K562 (cell line): ENCODE measurements around the gene TRAF3IP1. TPM values are rescaled to one million over a fixed set of nuclear protein-coding genes. Genes with fewer than 3 reads are reported as not detected.

Experiments used
- ATAC-seq: fragments of 200-7000 bp; cut with Tn5 transposase; 3 replicates; pipeline ENCODE4 v1.9.1; 2020; ENCODE audit warnings: moderate library complexity
- BruUV-seq: library from RNA; stranded (reverse); fragments of 400-500 nt; replicated peaks from 2 replicates; lab custom pipeline; 2021; lab: Mats Ljungman, UMichigan
- CTCF ChIA-PET: fragments of 300-600 bp; formaldehyde crosslinking; extraction: SDS; loops from one replicate; lab custom pipeline; 2021; ENCODE audit warnings: low intra/inter-chr PET ratio; lab: Yijun Ruan, JAX
- POLR2A ChIA-PET: fragments of 300-600, 350-650 bp; sonication (Branson Sonifier 250); formaldehyde crosslinking; extraction: SDS; loops from one replicate; lab custom pipeline; 2021; ENCODE audit warnings: antibody characterized with exemption, inconsistent platforms; lab: Yijun Ruan, JAX
- DNase-seq, 4 experiments: peaks; one replicate each; pipeline versions ENCODE4 v3.0.0 to v3.0.0-alpha.2; 2011 to 2018; ENCODE audit warnings: low spot score in 3 of 4, mixed read lengths in 3 of 4; ENCODE audit errors: extremely low read depth in 1 of 4
- FAIRE-seq: peaks from 2 replicates; lab custom pipeline; 2011; peaks lifted over from hg19 to GRCh38; lab: Jason Lieb, UNC
- H2AFZ ChIP-seq: 2 replicates; pipeline ENCODE4 v1.6.0; 2011; ENCODE audit warnings: low read depth, low read length, control low read depth, inconsistent platforms
- H3K27ac ChIP-seq: fragments of 200-600 bp; 3 replicates; pipeline ENCODE4 v1.8.0; 2011; ENCODE audit warnings: low read depth, mild to moderate bottlenecking, control low read depth, inconsistent platforms, low read length, moderate library complexity, mixed read lengths; ENCODE audit errors: extremely low read depth
- H3K27me3 ChIP-seq, 2 experiments: fragments of 300-600 bp in 1 of 2; 2 replicates in 1 of 2; 3 replicates in 1 of 2; pipeline versions ENCODE4 v1.6.0 to v1.8.0; 2011; ENCODE audit warnings: inconsistent platforms in 2 of 2, low read length in 2 of 2, mild to moderate bottlenecking in 1 of 2, mixed read lengths in 1 of 2, moderate library complexity in 1 of 2; ENCODE audit not compliant: control insufficient read depth in 2 of 2, insufficient read depth in 2 of 2
- H3K36me3 ChIP-seq: fragments of 300-600 bp; 3 replicates; pipeline ENCODE4 v1.8.0; 2011; ENCODE audit warnings: mild to moderate bottlenecking, low read length, inconsistent platforms; ENCODE audit not compliant: control insufficient read depth, insufficient read depth
- H3K4me1 ChIP-seq, 2 experiments: fragments of 200-600 bp in 1 of 2; replicated peaks in 1 of 2; 2 replicates in 1 of 2; 3 replicates in 1 of 2; pipeline versions ENCODE4 v1.5.1 to v1.8.0; 2011; ENCODE audit warnings: inconsistent platforms in 2 of 2, low read length in 2 of 2, mild to moderate bottlenecking in 1 of 2, mixed read lengths in 1 of 2, moderate library complexity in 1 of 2; ENCODE audit not compliant: control insufficient read depth in 2 of 2, insufficient read depth in 2 of 2
- H3K4me2 ChIP-seq: 2 replicates; pipeline ENCODE4 v1.6.1; 2011; ENCODE audit warnings: low read length, control low read depth, inconsistent platforms, mixed read lengths; ENCODE audit not compliant: insufficient read depth
- H3K4me3 ChIP-seq: fragments of 200-600 bp; sonication (generic), shearing (Covaris generic); 2 replicates; pipeline ENCODE4 v1.5.1; 2016; ENCODE audit warnings: control low read depth, inconsistent platforms
- H3K79me2 ChIP-seq: fragments of 200-600 bp; 3 replicates; pipeline ENCODE4 v1.8.0; 2011; ENCODE audit warnings: low read length, inconsistent platforms; ENCODE audit not compliant: control insufficient read depth, insufficient read depth
- H3K9ac ChIP-seq, 2 experiments: 2 replicates each; pipeline versions ENCODE4 v1.6.0 to v1.6.1; 2011; ENCODE audit warnings: low read depth in 2 of 2, low read length in 2 of 2, control low read depth in 1 of 2, inconsistent platforms in 1 of 2, mild to moderate bottlenecking in 1 of 2, mixed read lengths in 1 of 2; ENCODE audit not compliant: insufficient read depth in 1 of 2
- H3K9me1 ChIP-seq: one replicate; pipeline ENCODE4 v1.6.0; 2011; ENCODE audit warnings: inconsistent platforms, mild to moderate bottlenecking, low read length, moderate library complexity; ENCODE audit not compliant: control insufficient read depth, insufficient read depth
- H3K9me3 ChIP-seq: replicated peaks from 2 replicates; pipeline ENCODE4 v1.5.1; 2011; ENCODE audit warnings: low read depth, low read length, inconsistent platforms; ENCODE audit not compliant: control insufficient read depth, insufficient read depth
- H4K20me1 ChIP-seq: replicated peaks from 2 replicates; pipeline ENCODE4 v1.6.1; 2011; ENCODE audit warnings: low read length, inconsistent platforms, mixed read lengths; ENCODE audit not compliant: control insufficient read depth, insufficient read depth
- BCL6 ChIP-seq: fragments of 250-450 bp; sonication (Bioruptor Pico); IDR thresholded peaks from 2 replicates; pipeline ENCODE4 v1.4.0; 2020
- CTBP1 ChIP-seq: fragments of 450-650 bp; IDR thresholded peaks from 2 replicates; pipeline ENCODE4 v1.6.1; 2016; ENCODE audit warnings: borderline replicate concordance
- JUND ChIP-seq, 2 experiments: IDR thresholded peaks; 2 replicates in 1 of 2; 3 replicates in 1 of 2; pipeline ENCODE4 v1.6.1; 2011; ENCODE audit warnings: borderline replicate concordance in 2 of 2, low read depth in 2 of 2, low read length in 2 of 2, improper control_type of control experiment in 1 of 2, missing biosample characterization in 1 of 2, missing genetic modification characterization in 1 of 2, missing genetic modification reagents in 1 of 2
- RFX1 ChIP-seq: fragments of 450-650 bp; IDR thresholded peaks from 2 replicates; pipeline ENCODE4 v1.6.1; 2016; ENCODE audit warnings: mild to moderate bottlenecking, moderate library complexity
- SMARCC2 ChIP-seq: fragments of 450-650 bp; IDR thresholded peaks from 2 replicates; pipeline ENCODE4 v1.6.1; 2017; ENCODE audit warnings: antibody characterized with exemption, moderate library complexity, mild to moderate bottlenecking, low read depth
- ZNF174 ChIP-seq: fragments of 250-450 bp; sonication (Bioruptor Pico); IDR thresholded peaks from 2 replicates; pipeline ENCODE4 v1.4.0; 2020; ENCODE audit warnings: mild to moderate bottlenecking
- ZNF224 ChIP-seq: sonication (generic); formaldehyde crosslinking; IDR thresholded peaks from 2 replicates; pipeline ENCODE4 v1.8.0; 2022; ENCODE audit warnings: mild to moderate bottlenecking, missing genetic modification reagents
- ZNF444 ChIP-seq: fragments of 250-450 bp; sonication (Bioruptor Pico); IDR thresholded peaks from 2 replicates; pipeline ENCODE4 v1.4.0; 2020; ENCODE audit warnings: mild to moderate bottlenecking, moderate library complexity
- WGBS: fragments of 100-300 bp; shearing (Covaris generic); methylation state at CpG from one replicate; pipeline ENCODE4 v1.1.6; 2016; ENCODE audit warnings: low coverage, mixed read lengths; ENCODE audit not compliant: insufficient coverage; ENCODE audit errors: missing lambda C conversion rate; 5-methylcytosine and 5-hydroxymethylcytosine counted together
- in situ Hi-C: fragments of 300-500 bp; cut with MboI; formaldehyde crosslinking; loops from 4 replicates; pipeline ENCODE4 v1.15.0; 2018; ENCODE audit warnings: inconsistent platforms, mixed read lengths
- intact Hi-C: fragments of 100-400 bp; cut with micrococcal nuclease; formaldehyde crosslinking; loops from 2 replicates; pipeline ENCODE4 v1.14.2; 2022
- polyA plus RNA-seq, 8 experiments: library from polyadenylated mRNA; depleted of rRNA in 4 of 8; stranded (reverse) in 5 of 8; unstranded in 3 of 8; fragments of >200 nt; fragmentation: Nextera tagmentation in 2 of 8; fragmentation: Illumina TruSeq in 1 of 8; extraction: Ambion mirVana in 2 of 8; extraction: Trizol in 1 of 8; gene quantifications; 2 replicates each; pipeline versions ENCODE4 v1.2.1 to v1.2.3, GENCODE V29; 2011 to 2014; ENCODE audit warnings: inconsistent platforms in 1 of 8, missing spikeins in 1 of 8
- total RNA-seq, 7 experiments: library from RNA; depleted of rRNA in 6 of 7; stranded (reverse); fragments of >200 nt in 6 of 7; fragmentation: Illumina TruSeq in 2 of 7; extraction: Trizol in 2 of 7; gene quantifications; 2 replicates each; pipeline versions ENCODE4 v1.2.1 to v1.2.3, GENCODE V29; 2011 to 2021; ENCODE audit warnings: low replicate concordance in 1 of 7
- TF ChIP-seq, protein P1 (sequence below): sonication (generic); formaldehyde crosslinking; IDR thresholded peaks from 2 replicates; pipeline ENCODE4 v1.8.0; 2022; ENCODE audit warnings: missing genetic modification reagents, mild to moderate bottlenecking, borderline replicate concordance
- TF ChIP-seq, protein P2 (sequence below), 2 experiments: fragments of 450-650 bp in 1 of 2; sonication (generic) in 1 of 2; formaldehyde crosslinking; conservative IDR thresholded peaks; 2 replicates each; pipeline versions ENCODE4 v1.4.0 to v1.8.1; 2020 to 2022; ENCODE audit warnings: mild to moderate bottlenecking in 1 of 2, missing genetic modification reagents in 1 of 2
- TF ChIP-seq, protein P3 (sequence below): fragments of 450-650 bp; IDR thresholded peaks from 2 replicates; pipeline ENCODE4 v1.6.1; 2017; ENCODE audit warnings: antibody characterized with exemption

The TRAF3IP1 gene
- total and polyA plus RNA-seq, 9 of the 15 experiments (the other 6 are each of a cell fraction or from before 2014, with no cell fraction given) = 1.3 to 7.4 (median 3.4) TPM

DNA sequence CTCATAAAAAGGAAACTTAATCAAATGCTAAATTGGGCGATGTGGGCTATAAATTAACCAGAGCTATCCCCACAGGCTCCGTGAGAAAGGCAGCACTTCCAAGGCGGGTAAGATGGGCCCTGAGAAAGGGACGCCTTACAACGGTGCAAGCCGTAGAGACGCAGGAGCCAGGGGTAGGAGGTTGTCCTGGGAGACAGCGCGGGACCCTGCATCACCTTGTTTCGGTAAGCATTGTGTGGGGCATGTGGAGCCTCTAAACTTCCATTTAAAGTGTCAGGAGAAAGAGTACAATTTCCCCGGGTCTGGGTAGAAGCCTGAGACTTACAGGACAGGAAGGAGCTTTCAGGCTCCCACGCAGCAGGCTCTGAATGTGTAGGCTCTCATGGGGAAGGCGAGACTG lies 30.7 kb upstream of the TRAF3IP1 start:
- Histone ChIP-seq H3K4me2 (peak overlapping the region; percentile 68), H3K4me3 (peak overlapping the region; percentile 71; the same call in 1 of the 2 replicates), H3K9ac (peak overlapping the region; percentile 83 to 97), H3K27me3 (peaks cover 0 to 3% of the 10 kb centered on the region in 2 experiments; a peak in 2 of 5 replicates), H3K27ac (peak overlapping the region; percentile 84; the same call in 1 of the 3 replicates), H3K4me1 (peaks cover 3 to 28% of the 10 kb centered on the region in 2 experiments; a peak in 4 of 5 replicates), H3K9me3 (no peaks in the 10 kb centered on the region), H3K36me3 (peaks cover 5% of the 10 kb centered on the region; the same call in 1 of the 3 replicates), H3K9me1 (peaks cover 5% of the 10 kb centered on the region), H3K79me2 (peaks cover 36% of the 10 kb centered on the region), H2AFZ (peak overlapping the region; percentile 90), H4K20me1 (no peaks in the 10 kb centered on the region; the same call in 1 of the 2 replicates)
- CTCF ChIA-PET = no interaction called here
- intact Hi-C loops (no loop called here), in situ Hi-C loops (no loop called here)
- BruUV-seq = no TSS peak
- 61% methylated on average over 10 of the region's 13 CpGs for WGBS
- ATAC-seq (no peak), DNase-seq (peak in 1 of 4 experiments; percentile 9), FAIRE-seq (no peak)
- POLR2A ChIA-PET = interaction anchor here (0.6 to 1.9 kb wide), 2 partner anchors 10 to 197 kb away, joined by 3 to 4 read pairs; no protein-coding TSS in a partner anchor
- TF ChIP-seq CTBP1 = no peak
- TF ChIP-seq, protein P1, sequence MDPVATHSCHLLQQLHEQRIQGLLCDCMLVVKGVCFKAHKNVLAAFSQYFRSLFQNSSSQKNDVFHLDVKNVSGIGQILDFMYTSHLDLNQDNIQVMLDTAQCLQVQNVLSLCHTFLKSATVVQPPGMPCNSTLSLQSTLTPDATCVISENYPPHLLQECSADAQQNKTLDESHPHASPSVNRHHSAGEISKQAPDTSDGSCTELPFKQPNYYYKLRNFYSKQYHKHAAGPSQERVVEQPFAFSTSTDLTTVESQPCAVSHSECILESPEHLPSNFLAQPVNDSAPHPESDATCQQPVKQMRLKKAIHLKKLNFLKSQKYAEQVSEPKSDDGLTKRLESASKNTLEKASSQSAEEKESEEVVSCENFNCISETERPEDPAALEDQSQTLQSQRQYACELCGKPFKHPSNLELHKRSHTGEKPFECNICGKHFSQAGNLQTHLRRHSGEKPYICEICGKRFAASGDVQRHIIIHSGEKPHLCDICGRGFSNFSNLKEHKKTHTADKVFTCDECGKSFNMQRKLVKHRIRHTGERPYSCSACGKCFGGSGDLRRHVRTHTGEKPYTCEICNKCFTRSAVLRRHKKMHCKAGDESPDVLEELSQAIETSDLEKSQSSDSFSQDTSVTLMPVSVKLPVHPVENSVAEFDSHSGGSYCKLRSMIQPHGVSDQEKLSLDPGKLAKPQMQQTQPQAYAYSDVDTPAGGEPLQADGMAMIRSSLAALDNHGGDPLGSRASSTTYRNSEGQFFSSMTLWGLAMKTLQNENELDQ (CRISPR knock-in tag) = no peak
- TF ChIP-seq ZNF174 (CRISPR knock-in tag) = no peak
- TF ChIP-seq ZNF444 (CRISPR knock-in tag) = no peak
- TF ChIP-seq BCL6 (CRISPR knock-in tag) = no peak
- TF ChIP-seq JUND (IDR thresholded peaks at IDR 0.05; ENCODE audit: borderline replicate concordance, low read depth, low read length) = no peak
- no peak for TF ChIP-seq JUND (tag; IDR thresholded peaks at IDR 0.05; ENCODE audit: borderline replicate concordance, low read depth, low read length)
- no peak for TF ChIP-seq RFX1
- TF ChIP-seq ZNF224 = no peak
- TF ChIP-seq, protein P2, sequence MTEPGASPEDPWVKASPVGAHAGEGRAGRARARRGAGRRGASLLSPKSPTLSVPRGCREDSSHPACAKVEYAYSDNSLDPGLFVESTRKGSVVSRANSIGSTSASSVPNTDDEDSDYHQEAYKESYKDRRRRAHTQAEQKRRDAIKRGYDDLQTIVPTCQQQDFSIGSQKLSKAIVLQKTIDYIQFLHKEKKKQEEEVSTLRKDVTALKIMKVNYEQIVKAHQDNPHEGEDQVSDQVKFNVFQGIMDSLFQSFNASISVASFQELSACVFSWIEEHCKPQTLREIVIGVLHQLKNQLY (CRISPR knock-in tag; conservative IDR thresholded peaks at IDR 0.05) = no peak
- no peak for TF ChIP-seq SMARCC2
- TF ChIP-seq, protein P3, sequence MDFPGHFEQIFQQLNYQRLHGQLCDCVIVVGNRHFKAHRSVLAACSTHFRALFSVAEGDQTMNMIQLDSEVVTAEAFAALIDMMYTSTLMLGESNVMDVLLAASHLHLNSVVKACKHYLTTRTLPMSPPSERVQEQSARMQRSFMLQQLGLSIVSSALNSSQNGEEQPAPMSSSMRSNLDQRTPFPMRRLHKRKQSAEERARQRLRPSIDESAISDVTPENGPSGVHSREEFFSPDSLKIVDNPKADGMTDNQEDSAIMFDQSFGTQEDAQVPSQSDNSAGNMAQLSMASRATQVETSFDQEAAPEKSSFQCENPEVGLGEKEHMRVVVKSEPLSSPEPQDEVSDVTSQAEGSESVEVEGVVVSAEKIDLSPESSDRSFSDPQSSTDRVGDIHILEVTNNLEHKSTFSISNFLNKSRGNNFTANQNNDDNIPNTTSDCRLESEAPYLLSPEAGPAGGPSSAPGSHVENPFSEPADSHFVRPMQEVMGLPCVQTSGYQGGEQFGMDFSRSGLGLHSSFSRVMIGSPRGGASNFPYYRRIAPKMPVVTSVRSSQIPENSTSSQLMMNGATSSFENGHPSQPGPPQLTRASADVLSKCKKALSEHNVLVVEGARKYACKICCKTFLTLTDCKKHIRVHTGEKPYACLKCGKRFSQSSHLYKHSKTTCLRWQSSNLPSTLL = no peak
